Measurements from ENCODE around the gene RAVER1. TPM values are rescaled to one million over a fixed set of nuclear protein-coding genes. Genes with fewer than 3 reads are reported as not detected.
A peak's percentile ranks its signal among the peaks of the same experiment; 100 is the strongest.
"Not testable (repeated sequence)": the region's sequence is repeated elsewhere in the genome, so short reads cannot be mapped to it uniquely, and the experiment has no call there.

The RAVER1 gene
- total and polyA plus RNA-seq, 9 donors = 1.3 to 50.7 (median 32.3) TPM

DNA sequence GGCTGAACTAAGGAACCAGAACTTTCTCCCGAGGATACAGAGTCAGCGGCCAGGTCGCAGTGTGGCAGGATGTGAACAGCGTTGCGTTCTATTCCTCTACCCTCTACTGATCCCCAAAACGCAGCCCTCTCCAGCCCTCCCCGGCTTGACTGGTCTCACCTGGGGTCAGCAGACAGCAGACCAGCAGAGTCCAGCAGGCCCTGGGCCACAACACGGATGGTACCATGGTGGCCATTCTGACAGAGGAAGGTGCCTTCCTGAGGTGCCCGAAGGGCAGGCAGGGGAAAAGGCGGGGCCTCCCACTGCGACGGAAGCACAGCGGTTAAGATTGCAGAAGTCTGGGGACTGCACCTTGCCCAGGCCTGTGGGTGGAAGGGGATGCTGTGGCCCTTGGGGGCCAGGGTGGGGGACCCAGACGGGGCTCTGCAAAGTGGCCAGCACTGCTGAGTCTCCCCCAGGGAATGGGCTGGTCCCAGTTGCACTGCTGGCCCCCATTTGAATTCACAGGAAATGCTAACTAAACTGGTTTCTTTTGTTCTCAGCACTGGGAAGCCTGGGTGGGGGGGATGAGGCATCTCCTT, 6.1 kb upstream of the RAVER1 start, which contains the start of gene ICAM3:
Gene ICAM3 (minus strand): TSS at position 245 of the 581 bp plus-strand sequence. CDS start 10 bp downstream, at position 235.
- Histone ChIP-seq H3K4me3 (no peak within 1 kb of the TSS), H3K9me3 (no peaks in the 10 kb centered on the region), H3K27ac (no peak within 1 kb of the TSS), H3K27me3 (no peaks in the 10 kb centered on the region), H3K4me1 (ENCODE audit: insufficient read depth) (peaks cover 4% of the 10 kb centered on the region), H3K36me3 (no peaks in the 10 kb centered on the region)
- intact Hi-C loops (cut with DNase I) = no loop called here
- TF ChIP-seq, protein P1, sequence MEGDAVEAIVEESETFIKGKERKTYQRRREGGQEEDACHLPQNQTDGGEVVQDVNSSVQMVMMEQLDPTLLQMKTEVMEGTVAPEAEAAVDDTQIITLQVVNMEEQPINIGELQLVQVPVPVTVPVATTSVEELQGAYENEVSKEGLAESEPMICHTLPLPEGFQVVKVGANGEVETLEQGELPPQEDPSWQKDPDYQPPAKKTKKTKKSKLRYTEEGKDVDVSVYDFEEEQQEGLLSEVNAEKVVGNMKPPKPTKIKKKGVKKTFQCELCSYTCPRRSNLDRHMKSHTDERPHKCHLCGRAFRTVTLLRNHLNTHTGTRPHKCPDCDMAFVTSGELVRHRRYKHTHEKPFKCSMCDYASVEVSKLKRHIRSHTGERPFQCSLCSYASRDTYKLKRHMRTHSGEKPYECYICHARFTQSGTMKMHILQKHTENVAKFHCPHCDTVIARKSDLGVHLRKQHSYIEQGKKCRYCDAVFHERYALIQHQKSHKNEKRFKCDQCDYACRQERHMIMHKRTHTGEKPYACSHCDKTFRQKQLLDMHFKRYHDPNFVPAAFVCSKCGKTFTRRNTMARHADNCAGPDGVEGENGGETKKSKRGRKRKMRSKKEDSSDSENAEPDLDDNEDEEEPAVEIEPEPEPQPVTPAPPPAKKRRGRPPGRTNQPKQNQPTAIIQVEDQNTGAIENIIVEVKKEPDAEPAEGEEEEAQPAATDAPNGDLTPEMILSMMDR (IDR thresholded peaks at IDR 0.05) = no peak
- TF ChIP-seq EP300 (IDR thresholded peaks at IDR 0.05) (no peak), POLR2A (IDR thresholded peaks at IDR 0.05) (no peak)
- DNase-seq = no peak
- 63 to 76% (median 64%) methylated on average over 14 of the region's 14 CpGs for WGBS, 3 donors

DNA sequence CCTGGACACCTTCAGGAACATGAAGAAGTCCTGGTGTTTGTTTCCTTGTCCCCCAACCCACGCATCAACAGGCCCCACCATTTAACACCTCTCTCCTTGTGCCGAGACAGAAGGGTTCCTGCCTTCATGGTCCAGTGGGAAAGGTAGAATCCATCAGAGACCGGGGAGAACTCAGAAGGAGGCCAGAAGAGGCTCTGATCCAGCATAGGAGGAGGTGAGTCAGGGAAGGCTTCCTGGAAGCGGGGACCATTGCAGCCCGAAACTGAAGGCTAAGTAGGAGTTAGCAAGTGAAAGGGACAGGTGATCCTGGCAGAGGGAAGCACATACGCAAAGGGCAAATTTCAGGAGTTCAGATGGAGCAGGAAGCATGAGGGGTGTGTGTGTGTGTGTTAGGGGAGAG, 5.6 kb upstream of the RAVER1 start:
- peaks cover 7% of the 10 kb centered on the region for H3K4me1 ChIP-seq (ENCODE audit: insufficient read depth)
- H3K36me3 ChIP-seq = no peaks in the 10 kb centered on the region
- no peak overlapping the region for H3K27ac ChIP-seq
- intact Hi-C loops (cut with DNase I) = no loop called here
- TF ChIP-seq, protein P1 (IDR thresholded peaks at IDR 0.05) = no peak
- TF ChIP-seq EP300 (IDR thresholded peaks at IDR 0.05) (no peak), POLR2A (IDR thresholded peaks at IDR 0.05) (no peak)
- H3K9me3 ChIP-seq = no peaks in the 10 kb centered on the region
- H3K27me3 ChIP-seq = no peaks in the 10 kb centered on the region
- WGBS, 3 donors = 81 to 82% (median 81%) methylated on average over 6 of the region's 6 CpGs
- no peak overlapping the region for H3K4me3 ChIP-seq
- DNase-seq = no peak

DNA sequence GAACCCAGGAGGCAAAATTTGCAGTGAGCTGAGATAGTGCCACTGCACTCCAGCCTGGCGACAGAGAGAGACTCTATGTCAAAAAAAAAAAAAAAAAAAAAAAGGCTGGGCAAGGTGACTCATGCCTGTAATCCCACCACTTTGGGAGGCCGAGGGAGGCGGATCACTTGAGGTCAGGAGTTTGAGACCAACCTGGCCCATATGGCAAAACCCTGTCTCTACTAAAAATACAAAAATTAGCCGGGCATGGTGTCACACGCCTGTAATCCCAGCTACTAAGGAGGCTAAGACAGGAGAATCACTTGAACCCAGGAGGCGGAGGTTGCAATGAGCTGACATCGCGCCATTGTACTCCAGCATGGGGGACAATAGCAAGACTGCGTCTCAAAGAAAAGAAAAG, 3.4 kb upstream of the RAVER1 start:
- intact Hi-C loops (cut with DNase I) = not testable (repeated sequence)

DNA sequence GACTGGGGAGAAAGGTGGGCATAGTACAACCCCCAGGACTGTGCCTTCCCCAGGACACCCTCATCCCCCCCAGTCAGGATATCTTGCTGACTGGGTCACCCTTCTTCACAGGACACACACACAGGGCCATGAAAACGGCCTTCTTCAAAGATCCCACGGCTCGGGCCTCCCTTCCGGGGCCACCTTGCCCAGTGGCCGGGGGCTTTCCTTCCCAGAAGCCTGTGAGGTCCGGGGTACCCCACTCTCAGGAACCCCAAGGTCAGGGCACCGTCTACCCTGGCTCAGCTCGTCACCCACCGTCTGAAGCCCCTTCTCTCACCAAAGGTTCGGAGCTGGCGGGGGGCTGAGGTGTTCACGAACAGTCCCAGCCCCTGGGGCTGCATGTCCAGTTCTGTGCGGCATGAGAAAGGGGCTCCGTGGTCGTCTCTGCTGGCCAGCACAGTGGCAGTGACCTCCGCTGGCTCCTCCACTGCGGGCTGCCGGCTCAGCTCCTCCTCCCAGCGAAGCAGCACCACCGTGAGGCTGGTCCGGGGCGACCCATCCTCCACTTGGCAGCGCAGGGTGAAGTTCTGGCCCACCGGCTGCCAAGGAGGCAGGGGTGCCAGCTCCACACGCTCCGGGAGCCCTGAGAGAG, 2.1 kb upstream of the RAVER1 start:
- 44 to 55% (median 51%) methylated on average over 25 to 26 of the region's 26 CpGs for WGBS, 3 donors
- H3K4me1 ChIP-seq (ENCODE audit: insufficient read depth) = peaks cover 12% of the 10 kb centered on the region
- no peaks in the 10 kb centered on the region for H3K27me3 ChIP-seq
- intact Hi-C loops (cut with DNase I) = no loop called here
- H3K9me3 ChIP-seq = no peaks in the 10 kb centered on the region
- H3K36me3 ChIP-seq = no peaks in the 10 kb centered on the region
- peak overlapping the region in 1 of 2 donors; percentile 14 for H3K27ac ChIP-seq
- peak in 3 of 5 donors; percentile 21 to 51 (median 44) for DNase-seq
- TF ChIP-seq, protein P1 (IDR thresholded peaks at IDR 0.05) = no peak
- TF ChIP-seq POLR2A (IDR thresholded peaks at IDR 0.05) (no peak), EP300 (IDR thresholded peaks at IDR 0.05) (no peak)
- H3K4me3 ChIP-seq = no peak overlapping the region

More for the DNA sequence above, 3.4 kb upstream of the RAVER1 start:
- not testable (repeated sequence) for H3K27me3 ChIP-seq, DNase-seq, H3K36me3 ChIP-seq, H3K27ac ChIP-seq, H3K9me3 ChIP-seq, H3K4me3 ChIP-seq
- 91 to 95% (median 95%) methylated on average over 9 of the region's 9 CpGs for WGBS, 3 donors
- peaks cover 12% of the 10 kb centered on the region for H3K4me1 ChIP-seq (ENCODE audit: insufficient read depth)

Measured in ovary (tissue), 9 donors.